ENCODE measurements around the gene LIMK1. TPM values are rescaled to one million over a fixed set of nuclear protein-coding genes. Genes with fewer than 3 reads are reported as not detected.

Gene LIMK1
- total RNA-seq, 3 donors from 2014 or later = 18.0 to 18.6 (median 18.1) TPM

DNA sequence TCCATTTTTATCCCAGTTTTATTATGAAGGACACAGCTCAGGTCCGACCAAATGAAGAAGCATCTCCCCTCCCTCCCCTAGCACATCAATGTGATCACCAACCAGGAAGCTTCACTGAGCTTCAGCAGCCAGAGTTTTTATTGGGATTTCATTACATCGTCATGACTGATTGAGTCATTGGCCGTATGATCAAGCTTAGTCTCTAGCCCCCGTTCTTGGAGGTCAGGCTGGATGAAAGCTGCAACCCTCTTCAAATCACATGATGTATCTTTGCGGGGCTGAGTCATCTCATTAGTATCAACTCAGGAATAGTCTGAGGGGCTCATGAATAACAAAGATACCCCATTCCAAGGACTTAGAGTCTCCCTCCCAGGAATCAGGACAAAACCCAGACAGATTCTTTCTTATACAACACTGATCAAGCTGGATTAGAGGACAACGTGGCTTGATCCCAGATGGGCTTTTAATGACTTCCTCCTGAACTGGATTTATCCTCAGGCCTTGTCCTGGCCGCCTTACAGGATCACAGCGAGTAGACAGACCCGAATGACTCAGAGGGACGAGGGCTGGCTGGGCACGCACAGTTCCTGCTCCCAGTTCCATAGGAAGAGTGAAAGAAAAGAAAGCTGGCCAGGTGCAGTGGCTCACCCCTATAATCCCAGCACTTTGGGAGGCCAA lies 14.5 kb downstream of the LIMK1 start:
- H3K9me3 ChIP-seq = no peaks in the 10 kb centered on the region
- peak overlapping the region; percentile 81 to 91 for H3K27ac ChIP-seq
- H3K4me3 ChIP-seq = no peak overlapping the region
- intact Hi-C loops (cut with DNase I; ENCODE audit: low total_unique reads) = no loop called here
- peaks cover 6 to 12% of the 10 kb centered on the region in 2 donors for H3K4me1 ChIP-seq
- no peaks in the 10 kb centered on the region for H3K36me3 ChIP-seq
- no peaks in the 10 kb centered on the region for H3K27me3 ChIP-seq
- DNase-seq (ENCODE audit: low spot score in 2 of 2) = peak in 1 of 2 donors; percentile 77
- TF ChIP-seq, protein P1, sequence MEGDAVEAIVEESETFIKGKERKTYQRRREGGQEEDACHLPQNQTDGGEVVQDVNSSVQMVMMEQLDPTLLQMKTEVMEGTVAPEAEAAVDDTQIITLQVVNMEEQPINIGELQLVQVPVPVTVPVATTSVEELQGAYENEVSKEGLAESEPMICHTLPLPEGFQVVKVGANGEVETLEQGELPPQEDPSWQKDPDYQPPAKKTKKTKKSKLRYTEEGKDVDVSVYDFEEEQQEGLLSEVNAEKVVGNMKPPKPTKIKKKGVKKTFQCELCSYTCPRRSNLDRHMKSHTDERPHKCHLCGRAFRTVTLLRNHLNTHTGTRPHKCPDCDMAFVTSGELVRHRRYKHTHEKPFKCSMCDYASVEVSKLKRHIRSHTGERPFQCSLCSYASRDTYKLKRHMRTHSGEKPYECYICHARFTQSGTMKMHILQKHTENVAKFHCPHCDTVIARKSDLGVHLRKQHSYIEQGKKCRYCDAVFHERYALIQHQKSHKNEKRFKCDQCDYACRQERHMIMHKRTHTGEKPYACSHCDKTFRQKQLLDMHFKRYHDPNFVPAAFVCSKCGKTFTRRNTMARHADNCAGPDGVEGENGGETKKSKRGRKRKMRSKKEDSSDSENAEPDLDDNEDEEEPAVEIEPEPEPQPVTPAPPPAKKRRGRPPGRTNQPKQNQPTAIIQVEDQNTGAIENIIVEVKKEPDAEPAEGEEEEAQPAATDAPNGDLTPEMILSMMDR (IDR thresholded peaks at IDR 0.05) = no peak
- TF ChIP-seq POLR2AphosphoS5 (IDR thresholded peaks at IDR 0.05) = peak in 2 of 3 donors; percentile 38 to 41

DNA sequence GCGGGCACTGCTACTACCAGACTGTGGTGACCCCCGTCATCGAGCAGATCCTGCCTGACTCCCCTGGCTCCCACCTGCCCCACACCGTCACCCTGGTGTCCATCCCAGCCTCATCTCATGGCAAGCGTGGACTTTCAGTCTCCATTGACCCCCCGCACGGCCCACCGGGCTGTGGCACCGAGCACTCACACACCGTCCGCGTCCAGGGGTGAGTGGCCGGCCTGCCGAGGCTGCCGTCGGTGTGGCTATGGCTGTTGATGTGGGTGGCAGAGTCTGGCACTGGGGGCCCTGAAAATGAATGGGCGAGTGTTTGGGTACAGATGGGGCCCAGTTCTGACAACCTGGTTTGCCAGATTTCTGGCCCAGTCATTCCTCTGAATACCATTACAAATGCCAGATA lies 15.4 kb downstream of the LIMK1 start:
- no peaks in the 10 kb centered on the region for H3K9me3 ChIP-seq
- peak overlapping the region; percentile 81 to 91 for H3K27ac ChIP-seq
- no peaks in the 10 kb centered on the region for H3K36me3 ChIP-seq
- no peaks in the 10 kb centered on the region for H3K27me3 ChIP-seq
- no peak for DNase-seq (ENCODE audit: low spot score in 2 of 2)
- intact Hi-C loops (cut with DNase I; ENCODE audit: low total_unique reads) = no loop called here
- H3K4me1 ChIP-seq = peaks cover 0 to 6% of the 10 kb centered on the region in 2 donors
- H3K4me3 ChIP-seq = no peak overlapping the region
- TF ChIP-seq, protein P1 (IDR thresholded peaks at IDR 0.05) = no peak
- TF ChIP-seq POLR2A (IDR thresholded peaks at IDR 0.05) (no peak), POLR2AphosphoS5 (IDR thresholded peaks at IDR 0.05) (no peak)

DNA sequence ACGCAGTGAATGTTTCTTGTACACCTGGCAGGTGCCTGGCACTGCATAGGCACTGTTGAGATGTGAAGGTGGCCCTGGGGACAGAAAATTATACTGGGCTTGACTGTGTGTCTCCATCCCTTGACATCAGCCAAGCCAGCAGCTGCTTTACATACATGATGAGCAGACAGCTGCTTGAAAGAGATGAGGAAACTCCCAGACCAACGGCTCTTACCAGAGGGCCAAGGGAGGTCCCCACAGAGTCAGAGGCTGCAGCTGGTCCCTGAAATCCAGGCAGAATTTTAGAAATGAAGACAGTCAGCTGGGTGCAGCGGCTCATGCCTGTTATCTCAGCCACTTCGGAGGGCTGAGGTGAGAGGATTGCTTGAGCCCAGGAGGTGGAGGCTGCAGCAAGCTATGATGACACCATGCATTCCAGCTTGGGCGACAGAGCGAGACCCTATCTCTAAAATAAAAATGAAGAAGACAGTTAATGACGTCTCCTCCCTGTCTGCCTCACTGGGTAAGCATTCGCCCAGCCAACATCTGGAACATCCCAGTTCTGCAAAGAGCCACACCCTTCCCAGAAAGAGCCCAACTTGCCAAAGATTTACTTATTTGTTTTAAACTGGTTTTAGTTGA lies 17.6 kb downstream of the LIMK1 start:
- no peaks in the 10 kb centered on the region for H3K36me3 ChIP-seq
- TF ChIP-seq POLR2A (IDR thresholded peaks at IDR 0.05) = no peak
- TF ChIP-seq, protein P1 (IDR thresholded peaks at IDR 0.05) = no peak
- no peak for TF ChIP-seq POLR2AphosphoS5 (IDR thresholded peaks at IDR 0.05)
- H3K4me3 ChIP-seq = no peak overlapping the region
- no peaks in the 10 kb centered on the region for H3K27me3 ChIP-seq
- intact Hi-C loops (cut with DNase I; ENCODE audit: low total_unique reads) = no loop called here
- no peaks in the 10 kb centered on the region for H3K4me1 ChIP-seq
- no peaks in the 10 kb centered on the region for H3K9me3 ChIP-seq
- no peak overlapping the region for H3K27ac ChIP-seq
- no peak for DNase-seq (ENCODE audit: low spot score in 2 of 2)

DNA sequence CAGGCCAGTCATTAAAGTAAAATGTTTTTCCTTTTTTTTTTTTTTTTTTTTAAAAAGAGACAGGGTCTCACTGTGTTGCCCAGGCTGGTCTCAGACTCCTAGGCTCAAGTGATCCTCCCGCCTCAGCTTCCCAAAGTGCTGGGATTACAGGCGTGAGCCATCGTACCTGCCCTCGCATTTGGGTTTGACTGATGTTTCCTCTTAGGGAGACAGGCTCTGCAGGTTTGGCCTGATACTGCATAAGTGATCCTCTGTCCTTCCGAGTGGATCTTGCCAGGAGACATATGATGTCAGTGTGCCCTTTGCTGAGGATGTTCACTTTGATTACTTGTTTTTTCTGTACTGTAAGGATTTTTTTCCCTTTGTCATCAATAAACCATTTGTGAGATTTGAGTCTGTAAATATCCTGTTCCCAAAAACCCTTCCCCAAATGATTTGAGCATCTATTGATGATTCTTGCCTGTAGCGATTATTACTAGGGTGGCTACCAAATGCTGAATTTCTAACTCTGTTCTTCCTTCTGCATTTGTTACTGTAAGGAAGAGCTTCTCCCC lies 19.7 kb downstream of the LIMK1 start:
- H3K36me3 ChIP-seq = no peaks in the 10 kb centered on the region
- H3K9me3 ChIP-seq = no peaks in the 10 kb centered on the region
- intact Hi-C loops (cut with DNase I; ENCODE audit: low total_unique reads) = no loop called here
- peak in 1 of 2 donors; percentile 45 for DNase-seq (ENCODE audit: low spot score in 2 of 2)
- H3K4me3 ChIP-seq = no peak overlapping the region
- H3K27ac ChIP-seq = peak overlapping the region; percentile 15 to 49
- TF ChIP-seq POLR2AphosphoS5 (IDR thresholded peaks at IDR 0.05) (peak in 1 of 3 donors; percentile 25), POLR2A (IDR thresholded peaks at IDR 0.05) (no peak)
- TF ChIP-seq, protein P1 (IDR thresholded peaks at IDR 0.05) = no peak
- H3K4me1 ChIP-seq = no peaks in the 10 kb centered on the region
- H3K27me3 ChIP-seq = no peaks in the 10 kb centered on the region

DNA sequence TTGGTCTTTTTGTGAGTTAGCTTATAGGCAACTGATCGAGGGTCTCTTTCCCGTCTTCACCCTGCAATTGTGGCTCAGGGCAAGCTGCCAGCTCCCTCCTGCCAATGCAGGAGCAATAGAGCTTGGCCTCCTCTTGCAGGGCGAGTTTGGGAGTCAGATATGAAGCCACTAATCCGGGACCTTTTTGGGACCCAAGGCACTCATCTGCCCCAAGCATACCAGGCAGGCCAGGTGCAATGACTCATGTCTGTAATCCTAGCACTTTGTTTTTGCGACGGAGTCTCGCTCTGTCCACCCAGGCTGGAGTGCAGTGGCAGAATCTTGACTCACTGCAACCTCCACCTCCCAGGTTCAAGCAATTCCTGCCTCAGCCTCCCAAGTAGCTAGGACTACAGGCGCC lies 21.1 kb downstream of the LIMK1 start:
- no peak for DNase-seq (ENCODE audit: low spot score in 2 of 2)
- Histone ChIP-seq H3K27me3 (no peaks in the 10 kb centered on the region), H3K9me3 (no peaks in the 10 kb centered on the region), H3K27ac (peak overlapping the region; percentile 9 to 49), H3K4me1 (no peaks in the 10 kb centered on the region), H3K4me3 (no peak overlapping the region), H3K36me3 (no peaks in the 10 kb centered on the region)
- TF ChIP-seq POLR2A (IDR thresholded peaks at IDR 0.05) = no peak
- no peak for TF ChIP-seq POLR2AphosphoS5 (IDR thresholded peaks at IDR 0.05)
- TF ChIP-seq, protein P1 (IDR thresholded peaks at IDR 0.05) = no peak
- intact Hi-C loops (cut with DNase I; ENCODE audit: low total_unique reads) = no loop called here

Data from breast epithelium (tissue), 4 donors.